DOHH2 (cell line): ENCODE data around the gene VAV2.

Source experiments
- H3F3A ChIP-seq: fragments of 200-600 bp; sonication (generic), shearing (Covaris generic); 2 replicates; pipeline ENCODE4 v1.6.0; 2016; ENCODE audit warnings: antibody characterized with exemption, mild to moderate bottlenecking; ENCODE audit not compliant: control insufficient read depth, insufficient read depth
- H3K27ac ChIP-seq: fragments of 200-600 bp; sonication (generic); 2 replicates; pipeline ENCODE4 v1.5.1; 2014; ENCODE audit warnings: low read depth, mild to moderate bottlenecking, low read length, moderate library complexity
- H3K27me3 ChIP-seq: fragments of 200-600 bp; sonication (generic); 2 replicates; pipeline ENCODE4 v1.6.1; 2014; ENCODE audit warnings: mild to moderate bottlenecking, low read length, mixed read lengths; ENCODE audit not compliant: control insufficient read depth
- H3K36me3 ChIP-seq: fragments of 200-600 bp; sonication (generic); 2 replicates; pipeline ENCODE4 v1.6.1; 2014; ENCODE audit warnings: mild to moderate bottlenecking, low read length, moderate library complexity, mixed read lengths; ENCODE audit not compliant: control insufficient read depth
- H3K4me1 ChIP-seq: fragments of 200-600 bp; sonication (generic); 2 replicates; pipeline ENCODE4 v1.6.1; 2014; ENCODE audit warnings: mild to moderate bottlenecking, low read length, mixed read lengths; ENCODE audit not compliant: control insufficient read depth
- H3K4me2 ChIP-seq: fragments of 200-600 bp; sonication (generic); 2 replicates; pipeline ENCODE4 v1.6.0; 2014; ENCODE audit warnings: mild to moderate bottlenecking, low read length, moderate library complexity
- H3K4me3 ChIP-seq: fragments of 200-600 bp; sonication (generic); 2 replicates; pipeline ENCODE4 v1.5.1; 2014; ENCODE audit warnings: mild to moderate bottlenecking, low read length, mixed read lengths
- H3K79me2 ChIP-seq: fragments of 200-600 bp; sonication (generic); 2 replicates; pipeline ENCODE4 v1.6.1; 2014; ENCODE audit warnings: mild to moderate bottlenecking, low read length, mixed read lengths; ENCODE audit not compliant: control insufficient read depth
- H3K9me2 ChIP-seq: fragments of 200-600 bp; sonication (generic); replicated peaks from 2 replicates; pipeline ENCODE4 v1.6.1; 2014; ENCODE audit warnings: mild to moderate bottlenecking, low read length, mixed read lengths; ENCODE audit not compliant: control insufficient read depth
- H3K9me3 ChIP-seq: fragments of 200-600 bp; sonication (generic); 2 replicates; pipeline ENCODE4 v1.6.1; 2014; ENCODE audit warnings: antibody characterized with exemption, low read length, mixed read lengths; ENCODE audit not compliant: control insufficient read depth, insufficient read depth
- H4K20me1 ChIP-seq: fragments of 200-600 bp; sonication (generic); 2 replicates; pipeline ENCODE4 v1.6.0; 2014; ENCODE audit warnings: low read depth, mild to moderate bottlenecking, antibody characterized with exemption, low read length, moderate library complexity; ENCODE audit not compliant: control insufficient read depth, insufficient read depth
- EZH2phosphoT487 ChIP-seq: fragments of 200-600 bp; sonication (generic); IDR thresholded peaks from 2 replicates; pipeline ENCODE4 v1.6.1; 2017; ENCODE audit warnings: borderline replicate concordance, mild to moderate bottlenecking, antibody characterized with exemption, low read length, moderate library complexity, mixed read lengths
- TF ChIP-seq, protein P1 (sequence below): fragments of 200-600 bp; sonication (generic); IDR thresholded peaks from one replicate; pipeline ENCODE4 v1.5.1; 2014; ENCODE audit warnings: antibody characterized with exemption, mild to moderate bottlenecking, low read depth, low read length; ENCODE audit not compliant: poor library complexity, severe bottlenecking

VAV2 gene

GRCh38 chr9:133791069-133791468 lies 201.1 kb downstream of the VAV2 start:
- Histone ChIP-seq H3K9me3 (no peaks in the 10 kb centered on the region), H4K20me1 (no peaks in the 10 kb centered on the region), H3K36me3 (peaks cover 14% of the 10 kb centered on the region), H3K4me2 (no peak overlapping the region), H3F3A (no peaks in the 10 kb centered on the region; the same call in 1 of the 2 replicates), H3K9me2 (no peaks in the 10 kb centered on the region), H3K27me3 (no peaks in the 10 kb centered on the region), H3K27ac (no peak overlapping the region), H3K79me2 (no peaks in the 10 kb centered on the region), H3K4me1 (peaks cover 49% of the 10 kb centered on the region), H3K4me3 (no peak overlapping the region)
- TF ChIP-seq, protein P1, sequence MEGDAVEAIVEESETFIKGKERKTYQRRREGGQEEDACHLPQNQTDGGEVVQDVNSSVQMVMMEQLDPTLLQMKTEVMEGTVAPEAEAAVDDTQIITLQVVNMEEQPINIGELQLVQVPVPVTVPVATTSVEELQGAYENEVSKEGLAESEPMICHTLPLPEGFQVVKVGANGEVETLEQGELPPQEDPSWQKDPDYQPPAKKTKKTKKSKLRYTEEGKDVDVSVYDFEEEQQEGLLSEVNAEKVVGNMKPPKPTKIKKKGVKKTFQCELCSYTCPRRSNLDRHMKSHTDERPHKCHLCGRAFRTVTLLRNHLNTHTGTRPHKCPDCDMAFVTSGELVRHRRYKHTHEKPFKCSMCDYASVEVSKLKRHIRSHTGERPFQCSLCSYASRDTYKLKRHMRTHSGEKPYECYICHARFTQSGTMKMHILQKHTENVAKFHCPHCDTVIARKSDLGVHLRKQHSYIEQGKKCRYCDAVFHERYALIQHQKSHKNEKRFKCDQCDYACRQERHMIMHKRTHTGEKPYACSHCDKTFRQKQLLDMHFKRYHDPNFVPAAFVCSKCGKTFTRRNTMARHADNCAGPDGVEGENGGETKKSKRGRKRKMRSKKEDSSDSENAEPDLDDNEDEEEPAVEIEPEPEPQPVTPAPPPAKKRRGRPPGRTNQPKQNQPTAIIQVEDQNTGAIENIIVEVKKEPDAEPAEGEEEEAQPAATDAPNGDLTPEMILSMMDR, result no peak
- no peak for TF ChIP-seq EZH2phosphoT487

GRCh38 chr9:133789778-133790177 lies 202.3 kb downstream of the VAV2 start:
- Histone ChIP-seq H3K4me1 (peaks cover 53% of the 10 kb centered on the region), H3K27ac (no peak overlapping the region), H3K4me3 (no peak overlapping the region)

DNA sequence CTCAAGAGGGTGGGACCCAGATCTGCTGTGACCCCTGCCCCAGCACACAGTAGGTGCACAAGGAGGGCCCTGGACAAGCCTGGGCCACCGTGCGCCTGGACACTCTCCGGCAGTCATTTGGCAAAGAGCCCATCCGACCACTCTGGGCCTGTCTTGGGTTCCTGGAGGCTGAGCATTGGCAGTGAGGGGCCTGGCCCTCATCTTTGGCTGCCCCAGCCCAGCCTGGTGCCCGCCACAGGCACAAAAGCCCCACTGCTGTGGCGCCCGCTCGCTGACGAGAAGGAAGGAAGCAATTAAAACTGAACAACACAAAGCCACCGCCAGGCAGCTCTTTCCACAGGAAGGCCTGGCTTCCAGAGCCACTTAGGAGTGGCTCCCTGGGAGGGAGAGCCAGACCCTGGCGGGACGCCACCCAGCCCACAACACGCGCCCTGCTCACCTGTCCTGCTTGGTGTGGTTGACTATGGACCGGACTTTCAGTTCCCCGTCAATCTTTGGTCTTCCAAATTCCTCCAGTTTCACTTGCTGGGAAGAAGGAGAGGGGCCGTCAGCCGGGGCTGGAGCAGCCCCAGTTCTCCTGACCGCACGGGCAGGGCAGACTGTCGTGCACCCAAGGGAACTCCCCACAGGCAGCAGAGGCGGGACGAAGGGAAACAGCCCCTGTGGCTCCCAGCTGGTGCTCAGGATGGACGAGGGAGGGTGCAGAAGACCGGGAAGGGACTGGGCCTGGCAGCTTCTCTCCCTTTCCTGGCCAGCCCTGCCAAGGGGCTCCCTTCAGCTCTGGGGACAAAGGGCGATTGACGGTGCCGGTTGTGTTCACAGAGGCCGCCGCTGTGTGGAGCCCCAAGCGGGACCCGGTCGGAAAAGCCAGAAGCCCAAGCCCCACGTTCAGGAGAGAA lies 203.1 kb downstream of the VAV2 start:
- Histone ChIP-seq H3K4me2 (no peak overlapping the region), H3K27me3 (no peaks in the 10 kb centered on the region), H3K4me3 (no peak overlapping the region), H3K79me2 (no peaks in the 10 kb centered on the region), H3F3A (no peaks in the 10 kb centered on the region; the same call in 1 of the 2 replicates), H3K9me2 (no peaks in the 10 kb centered on the region), H4K20me1 (no peaks in the 10 kb centered on the region), H3K27ac (no peak overlapping the region), H3K36me3 (peaks cover 21% of the 10 kb centered on the region), H3K4me1 (peaks cover 52% of the 10 kb centered on the region), H3K9me3 (no peaks in the 10 kb centered on the region)
- TF ChIP-seq EZH2phosphoT487, result no peak
- TF ChIP-seq, protein P1, result no peak

More at GRCh38 chr9:133789778-133790177, 202.3 kb downstream of the VAV2 start:
- Histone ChIP-seq H3K4me2 (no peak overlapping the region), H3F3A (no peaks in the 10 kb centered on the region; the same call in 1 of the 2 replicates), H3K9me3 (no peaks in the 10 kb centered on the region), H3K36me3 (peaks cover 22% of the 10 kb centered on the region), H3K27me3 (no peaks in the 10 kb centered on the region), H3K79me2 (no peaks in the 10 kb centered on the region), H4K20me1 (no peaks in the 10 kb centered on the region), H3K9me2 (no peaks in the 10 kb centered on the region)
- TF ChIP-seq, protein P1, result no peak
- TF ChIP-seq EZH2phosphoT487, result no peak
